Astrocyte of the spinal cord (primary cell): ENCODE data around the gene MACROD2.

Source experiments
- DNase-seq: peaks from one replicate; pipeline ENCODE4 v3.0.0; 2011; ENCODE audit warnings: low read depth, low spot score
- H3K4me3 ChIP-seq: 2 replicates; pipeline ENCODE4 v1.5.1; 2011; ENCODE audit warnings: low read depth, mild to moderate bottlenecking, low read length, moderate library complexity
- in situ Hi-C: cut with HindIII; loops from 2 replicates; pipeline ENCODE4 v1.10.0; 2017; ENCODE audit warnings: low sequenced_read_pairs
- TF ChIP-seq, protein P1 (sequence below): IDR thresholded peaks from 2 replicates; pipeline ENCODE4 v1.5.1; 2012; ENCODE audit warnings: low read depth, mild to moderate bottlenecking, low read length, inconsistent platforms

MACROD2 gene

DNA sequence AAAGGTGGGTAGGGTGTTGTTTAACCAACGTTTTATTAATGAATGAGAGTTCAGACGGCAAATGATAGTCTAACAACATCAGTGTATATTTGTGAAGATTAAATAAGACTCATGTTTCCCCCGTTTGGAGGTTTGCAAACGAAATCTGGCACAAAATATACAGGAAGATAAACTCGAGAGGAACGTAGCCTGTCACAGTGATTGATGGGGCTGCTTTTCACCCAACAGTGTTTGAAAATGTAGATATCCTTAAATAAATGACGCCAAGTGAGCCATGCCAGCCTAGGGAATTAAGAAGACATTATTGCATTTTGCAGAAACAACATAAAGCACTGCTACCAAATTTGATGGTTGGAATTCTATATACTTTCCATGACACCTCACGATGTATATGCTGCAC lies 1038.6 kb downstream of the MACROD2 start:
- in situ Hi-C loops: no loop called here

GRCh38 chr20:15036948-15037347 lies 1041.6 kb downstream of the MACROD2 start:
- H3K4me3 ChIP-seq: no peak overlapping the region
- no peak for DNase-seq
- in situ Hi-C loops: no loop called here
- TF ChIP-seq, protein P1, sequence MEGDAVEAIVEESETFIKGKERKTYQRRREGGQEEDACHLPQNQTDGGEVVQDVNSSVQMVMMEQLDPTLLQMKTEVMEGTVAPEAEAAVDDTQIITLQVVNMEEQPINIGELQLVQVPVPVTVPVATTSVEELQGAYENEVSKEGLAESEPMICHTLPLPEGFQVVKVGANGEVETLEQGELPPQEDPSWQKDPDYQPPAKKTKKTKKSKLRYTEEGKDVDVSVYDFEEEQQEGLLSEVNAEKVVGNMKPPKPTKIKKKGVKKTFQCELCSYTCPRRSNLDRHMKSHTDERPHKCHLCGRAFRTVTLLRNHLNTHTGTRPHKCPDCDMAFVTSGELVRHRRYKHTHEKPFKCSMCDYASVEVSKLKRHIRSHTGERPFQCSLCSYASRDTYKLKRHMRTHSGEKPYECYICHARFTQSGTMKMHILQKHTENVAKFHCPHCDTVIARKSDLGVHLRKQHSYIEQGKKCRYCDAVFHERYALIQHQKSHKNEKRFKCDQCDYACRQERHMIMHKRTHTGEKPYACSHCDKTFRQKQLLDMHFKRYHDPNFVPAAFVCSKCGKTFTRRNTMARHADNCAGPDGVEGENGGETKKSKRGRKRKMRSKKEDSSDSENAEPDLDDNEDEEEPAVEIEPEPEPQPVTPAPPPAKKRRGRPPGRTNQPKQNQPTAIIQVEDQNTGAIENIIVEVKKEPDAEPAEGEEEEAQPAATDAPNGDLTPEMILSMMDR: no peak

More for the DNA sequence above, 1038.6 kb downstream of the MACROD2 start:
- H3K4me3 ChIP-seq: no peak overlapping the region
- no peak for DNase-seq
- TF ChIP-seq, protein P1: no peak

GRCh38 chr20:15039088-15039752 lies 1043.9 kb downstream of the MACROD2 start:
- in situ Hi-C loops: no loop called here
- TF ChIP-seq, protein P1: no peak
- H3K4me3 ChIP-seq: no peak overlapping the region
- DNase-seq: no peak

DNA sequence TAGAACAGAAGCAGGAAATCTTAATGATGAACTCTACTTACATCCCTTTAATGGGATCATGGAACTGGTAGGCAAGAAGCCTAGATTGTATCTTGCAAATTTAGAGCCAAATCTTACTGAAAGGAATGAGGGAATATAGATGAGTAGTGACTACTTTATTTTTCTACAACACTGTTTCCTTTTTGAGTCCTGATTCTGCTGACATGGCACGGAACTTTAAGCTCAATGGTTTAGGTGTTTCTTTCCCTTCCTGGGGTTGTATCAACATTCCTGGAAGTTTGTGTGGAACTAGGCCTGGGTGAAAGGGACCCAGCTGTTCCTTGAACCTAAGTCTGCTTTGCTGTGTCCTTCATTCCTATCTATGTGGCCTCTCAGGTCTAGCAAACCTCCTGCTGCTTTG lies 1047.4 kb downstream of the MACROD2 start:
- in situ Hi-C loops: no loop called here
- no peak overlapping the region for H3K4me3 ChIP-seq
- TF ChIP-seq, protein P1: no peak
- no peak for DNase-seq

DNA sequence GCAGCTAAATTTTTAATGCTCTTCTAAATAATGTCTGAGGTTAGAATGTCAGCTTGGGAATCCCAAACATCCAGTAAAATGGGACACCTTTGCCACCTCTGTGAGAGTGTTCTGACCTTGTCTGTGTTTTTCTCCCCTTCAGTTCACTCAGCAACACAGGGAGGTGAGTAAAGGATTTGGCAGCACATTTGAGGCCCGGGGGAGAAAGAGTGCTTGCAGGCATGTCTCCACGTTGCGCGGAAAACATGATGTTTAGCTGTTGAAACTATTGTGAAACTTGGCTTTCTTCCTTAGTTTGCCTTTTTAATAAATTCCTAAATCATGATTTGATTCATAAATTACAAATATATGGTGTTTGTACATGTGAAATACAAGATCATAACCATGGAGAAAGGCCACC lies 1049.9 kb downstream of the MACROD2 start:
- in situ Hi-C loops: no loop called here
- TF ChIP-seq, protein P1: no peak
- H3K4me3 ChIP-seq: no peak overlapping the region
- no peak for DNase-seq

DNA sequence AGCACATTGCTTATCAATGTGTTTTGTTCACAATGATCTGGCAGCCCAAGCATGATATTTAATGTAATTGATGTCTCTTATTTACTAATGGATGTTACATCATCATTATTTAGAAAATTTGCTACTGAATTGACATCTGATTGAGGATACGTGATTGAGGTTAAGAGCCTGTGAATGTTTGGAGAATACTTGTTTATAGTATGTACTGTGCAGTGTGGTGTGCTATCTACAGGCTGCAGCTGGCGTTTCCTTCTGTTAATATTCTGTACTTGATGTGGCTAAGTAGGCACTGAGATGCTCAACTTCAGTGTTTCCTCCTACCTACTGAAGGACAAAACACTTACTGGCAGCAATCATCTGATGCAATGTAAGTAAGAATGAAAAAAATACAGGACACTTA lies 1051.7 kb downstream of the MACROD2 start:
- TF ChIP-seq, protein P1: no peak
- no peak overlapping the region for H3K4me3 ChIP-seq
- in situ Hi-C loops: no loop called here
- DNase-seq: no peak
